HepG2 (cell line): ENCODE results near the gene CYB5R3. TPM values are rescaled to one million over a fixed set of nuclear protein-coding genes. Genes with fewer than 3 reads are reported as not detected.

Experiments
- ATAC-seq: fragments of 200-7000 bp; cut with Tn5 transposase; 3 replicates; pipeline ENCODE4 v1.9.1; 2020; ENCODE audit warnings: mild to moderate bottlenecking, moderate library complexity
- BruUV-seq: library from RNA; stranded (reverse); fragments of 400-500 nt; replicated peaks from 2 replicates; lab custom pipeline; 2021; lab: Mats Ljungman, UMichigan
- CTCF ChIA-PET: fragments of 300-600 bp; formaldehyde crosslinking; extraction: SDS; loops from one replicate; lab custom pipeline; 2021; ENCODE audit warnings: low total read pairs, inconsistent platforms, low intra/inter-chr PET ratio; lab: Yijun Ruan, JAX
- POLR2A ChIA-PET: fragments of 350-600 bp; sonication (Branson Sonifier 250); formaldehyde crosslinking; loops from one replicate; lab custom pipeline; 2020; ENCODE audit warnings: antibody characterized with exemption, inconsistent platforms; lab: Yijun Ruan, JAX
- DNase-seq: peaks from one replicate; pipeline ENCODE4 v3.0.0-alpha.2; 2015; ENCODE audit warnings: low spot score
- FAIRE-seq: peaks from 3 replicates; lab custom pipeline; 2011; peaks lifted over from hg19 to GRCh38; lab: Jason Lieb, UNC
- H2AFZ ChIP-seq: one replicate; pipeline ENCODE4 v1.6.1; 2011; ENCODE audit warnings: low read length, inconsistent platforms
- H3K27ac ChIP-seq: fragments of 300-600 bp; 3 replicates; pipeline ENCODE4 v1.8.0; 2011; ENCODE audit warnings: mixed run types, mild to moderate bottlenecking, mixed read lengths, low read length, inconsistent platforms; ENCODE audit not compliant: insufficient read depth; ENCODE audit errors: extremely low read length
- H3K27me3 ChIP-seq, 2 experiments: fragments of 200-600 bp in 1 of 2; 2 replicates in 1 of 2; 3 replicates in 1 of 2; pipeline versions ENCODE4 v1.6.0 to v1.8.0; 2011; ENCODE audit warnings: low read length in 2 of 2, mild to moderate bottlenecking in 2 of 2, moderate library complexity in 2 of 2, inconsistent platforms in 1 of 2; ENCODE audit not compliant: insufficient read depth in 2 of 2, control insufficient read depth in 1 of 2
- H3K36me3 ChIP-seq, 2 experiments: fragments of 200-600 bp in 1 of 2; replicated peaks in 1 of 2; 2 replicates in 1 of 2; 3 replicates in 1 of 2; pipeline versions ENCODE4 v1.5.1 to v1.8.0; 2011; ENCODE audit warnings: low read length in 2 of 2, inconsistent platforms in 1 of 2; ENCODE audit not compliant: insufficient read depth in 2 of 2, control insufficient read depth in 1 of 2
- H3K4me1 ChIP-seq: 2 replicates; pipeline ENCODE4 v1.5.1; 2012; ENCODE audit warnings: low read length, inconsistent platforms; ENCODE audit not compliant: insufficient read depth
- H3K4me2 ChIP-seq: 2 replicates; pipeline ENCODE4 v1.6.0; 2011; ENCODE audit warnings: low read depth, low read length, inconsistent platforms
- H3K4me3 ChIP-seq, 3 experiments: fragments of 200-600 bp in 1 of 3; sonication (generic), shearing (Covaris generic) in 1 of 3; replicated peaks in 1 of 3; 2 replicates each; pipeline ENCODE4 v1.5.1; 2011 to 2016; ENCODE audit warnings: low read length in 3 of 3, inconsistent platforms in 2 of 3, low read depth in 2 of 3, mild to moderate bottlenecking in 2 of 3, control low read depth in 1 of 3, mixed read lengths in 1 of 3; ENCODE audit not compliant: insufficient read depth in 1 of 3
- H3K79me2 ChIP-seq: one replicate; pipeline ENCODE4 v1.6.1; 2011; ENCODE audit warnings: low read length, inconsistent platforms; ENCODE audit not compliant: insufficient read depth
- H3K9ac ChIP-seq: 2 replicates; pipeline ENCODE4 v1.6.0; 2011; ENCODE audit warnings: mild to moderate bottlenecking, low read depth, low read length, inconsistent platforms; ENCODE audit not compliant: insufficient read depth
- H3K9me3 ChIP-seq: 2 replicates; pipeline ENCODE4 v1.5.1; 2012; ENCODE audit warnings: mild to moderate bottlenecking, low read length
- H4K20me1 ChIP-seq: 2 replicates; pipeline ENCODE4 v1.6.0; 2011; ENCODE audit warnings: inconsistent platforms, mild to moderate bottlenecking, low read length, moderate library complexity; ENCODE audit not compliant: insufficient read depth
- ARNT ChIP-seq: fragments of 450-650 bp; IDR thresholded peaks from 2 replicates; pipeline ENCODE4 v1.6.1; 2017
- DMAP1 ChIP-seq: IDR thresholded peaks from 2 replicates; pipeline ENCODE4 v1.6.1; 2016
- HOMEZ ChIP-seq: IDR thresholded peaks from 2 replicates; pipeline ENCODE4 v1.6.1; 2016; ENCODE audit warnings: low read depth
- POGK ChIP-seq: sonication (generic); formaldehyde crosslinking; conservative IDR thresholded peaks from 2 replicates; pipeline ENCODE4 v1.8.0; 2022; ENCODE audit warnings: mild to moderate bottlenecking, moderate library complexity, missing genetic modification reagents
- PPARG ChIP-seq: conservative IDR thresholded peaks from 2 replicates; pipeline ENCODE4 v1.6.1; 2016; ENCODE audit warnings: missing biosample characterization, missing genetic modification reagents
- PTBP1 ChIP-seq: fragments of 200-400 bp; formaldehyde crosslinking; IDR thresholded peaks from 2 replicates; pipeline ENCODE4 v1.6.1; 2018; ENCODE audit warnings: low read length, low read depth; ENCODE audit not compliant: poor library complexity, severe bottlenecking
- SNAPC5 ChIP-seq: sonication (generic); formaldehyde crosslinking; IDR thresholded peaks from 2 replicates; pipeline ENCODE4 v1.8.1; 2023; ENCODE audit warnings: mild to moderate bottlenecking, missing genetic modification reagents, borderline replicate concordance
- YEATS2 ChIP-seq: sonication (generic); formaldehyde crosslinking; IDR thresholded peaks from 2 replicates; pipeline ENCODE4 v1.4.0; 2020; ENCODE audit warnings: missing genetic modification reagents, borderline replicate concordance
- ZMAT5 ChIP-seq: sonication (generic); formaldehyde crosslinking; IDR thresholded peaks from 2 replicates; pipeline ENCODE4 v1.5.0; 2020; ENCODE audit warnings: mild to moderate bottlenecking, low read depth, missing genetic modification reagents, borderline replicate concordance
- ZMYM3 ChIP-seq: sonication (generic); formaldehyde crosslinking; IDR thresholded peaks from 2 replicates; pipeline ENCODE4 v1.5.1; 2020; ENCODE audit warnings: mild to moderate bottlenecking, missing genetic modification reagents
- ZNF138 ChIP-seq: sonication (generic); formaldehyde crosslinking; IDR thresholded peaks from 2 replicates; pipeline ENCODE4 v1.5.0; 2020; ENCODE audit warnings: mild to moderate bottlenecking, low read depth, missing genetic modification reagents
- ZNF160 ChIP-seq: sonication (generic); formaldehyde crosslinking; IDR thresholded peaks from 2 replicates; pipeline ENCODE4 v1.8.0; 2022; ENCODE audit warnings: mild to moderate bottlenecking, inconsistent platforms, missing genetic modification reagents
- ZNF20 ChIP-seq: sonication (generic); formaldehyde crosslinking; IDR thresholded peaks from 2 replicates; pipeline ENCODE4 v1.4.0; 2020; ENCODE audit warnings: mild to moderate bottlenecking, moderate library complexity, missing genetic modification reagents
- ZNF513 ChIP-seq: sonication (generic); formaldehyde crosslinking; conservative IDR thresholded peaks from 2 replicates; pipeline ENCODE4 v1.5.0; 2020; ENCODE audit warnings: missing genetic modification reagents
- ZNF841 ChIP-seq: sonication (generic); formaldehyde crosslinking; IDR thresholded peaks from 2 replicates; pipeline ENCODE4 v1.8.1; 2023; ENCODE audit warnings: missing genetic modification reagents, borderline replicate concordance
- ZUFSP ChIP-seq: sonication (generic); formaldehyde crosslinking; IDR thresholded peaks from 2 replicates; pipeline ENCODE4 v1.9.0; 2021; ENCODE audit warnings: missing genetic modification reagents, mild to moderate bottlenecking, borderline replicate concordance
- whole genome bisulfite sequencing: methylation state at CpG from one replicate; pipeline ENCODE4 v1.1.6; 2017; ENCODE audit warnings: low lambda C conversion rate; 5-methylcytosine and 5-hydroxymethylcytosine counted together
- in situ Hi-C: cut with HindIII; loops from 2 replicates; pipeline ENCODE4 v1.10.0; 2017; ENCODE audit warnings: low pct_unique_long_range_greater_than_20kb; ENCODE audit not compliant: extremely low pct_ligation_motif_present
- intact Hi-C: fragments of 100-400 bp; cut with micrococcal nuclease; formaldehyde crosslinking; loops from one replicate; pipeline ENCODE4 v1.10.0; 2022; ENCODE audit not compliant: unreplicated experiment
- polyA plus RNA-seq, 8 experiments: library from polyadenylated mRNA; depleted of rRNA in 3 of 8; stranded (reverse) in 7 of 8; unstranded in 1 of 8; fragments of >200 nt; fragmentation: Illumina TruSeq in 4 of 8; extraction: Trizol in 4 of 8; gene quantifications; 2 replicates each; pipeline versions ENCODE4 v1.2.1 to v1.2.3, GENCODE V29; 2011 to 2016; ENCODE audit warnings: low read depth in 4 of 8, missing spikeins in 1 of 8, mixed read lengths in 1 of 8; ENCODE audit not compliant: insufficient read depth in 1 of 8
- total RNA-seq, 5 experiments: library from RNA; depleted of rRNA; stranded (reverse); fragments of >200 nt; fragmentation: Illumina TruSeq; extraction: Trizol; gene quantifications; 2 replicates each; pipeline ENCODE4 v1.2.3, GENCODE V29; 2016; ENCODE audit warnings: low read depth in 1 of 5

CYB5R3 gene
- total and polyA plus RNA-seq, 2 of the 13 experiments (the other 11 are each of a cell fraction or from before 2014, with no cell fraction given): 32.4 to 305 TPM

- in situ Hi-C loops (no loop called here), intact Hi-C loops (no loop called here)
- no peaks in the 10 kb centered on the region; a peak in 2 of 5 replicates for H3K27me3 ChIP-seq
- ChIA-PET POLR2A (no interaction called here), CTCF (no interaction called here)
- WGBS: 75% methylated on average over 4 of the region's 4 CpGs
- peaks cover 67% of the 10 kb centered on the region for H3K4me1 ChIP-seq
- FAIRE-seq (no peak), DNase-seq (no peak), ATAC-seq (no peak)
- no peak overlapping the region for H3K9ac ChIP-seq
- H4K20me1 ChIP-seq: no peaks in the 10 kb centered on the region
- H3K9me3 ChIP-seq: peaks cover 11% of the 10 kb centered on the region; the same call in 1 of the 2 replicates
- H3K36me3 ChIP-seq: no peaks in the 10 kb centered on the region
- no peak overlapping the region for H2AFZ ChIP-seq
- no peak overlapping the region for H3K4me3 ChIP-seq
- H3K4me2 ChIP-seq: no peak overlapping the region
- H3K79me2 ChIP-seq: no peaks in the 10 kb centered on the region
- no peak overlapping the region for H3K27ac ChIP-seq
- BruUV-seq: no TSS peak
- no peak for TF ChIP-seq PTBP1
- no peak for TF ChIP-seq ZMYM3 (CRISPR knock-in tag)
- TF ChIP-seq ZNF138 (CRISPR knock-in tag): no peak
- no peak for TF ChIP-seq HOMEZ (CRISPR knock-in tag)
- TF ChIP-seq ZNF20: no peak
- no peak for TF ChIP-seq ZNF160
- TF ChIP-seq ARNT: no peak
- TF ChIP-seq ZUFSP (CRISPR knock-in tag): no peak
- no peak for TF ChIP-seq DMAP1 (CRISPR knock-in tag)
- TF ChIP-seq SNAPC5 (CRISPR knock-in tag): no peak
- TF ChIP-seq POGK: no peak
- no peak for TF ChIP-seq ZNF513 (CRISPR knock-in tag)
- TF ChIP-seq ZNF841: no peak
- TF ChIP-seq ZMAT5: no peak
- no peak for TF ChIP-seq PPARG
- no peak for TF ChIP-seq YEATS2 (CRISPR knock-in tag)
These were observed 30.5 kb upstream of the CYB5R3 start for GRCh38 chr22:42679691-42680090.
